IMR-90 (cell line): ENCODE data around the gene R3HDM4. TPM values are rescaled to one million over a fixed set of nuclear protein-coding genes. Genes with fewer than 3 reads are reported as not detected.

Experiments
- ATAC-seq: fragments of 200-7000 bp; cut with Tn5 transposase; 2 replicates; pipeline ENCODE4 v1.9.1; 2020; ENCODE audit warnings: low read depth, mild to moderate bottlenecking, moderate library complexity
- BruUV-seq: library from RNA; stranded (reverse); fragments of 400-500 nt; replicated peaks from 2 replicates; lab custom pipeline; 2021; lab: Mats Ljungman, UMichigan
- CTCF ChIA-PET: fragments of 300-600 bp; formaldehyde crosslinking; extraction: SDS; loops from one replicate; lab custom pipeline; 2021; ENCODE audit warnings: antibody characterized with exemption; lab: Yijun Ruan, JAX
- POLR2A ChIA-PET: fragments of 300-600 bp; sonication (Branson Sonifier 250); formaldehyde crosslinking; loops from one replicate; lab custom pipeline; 2022; ENCODE audit warnings: antibody characterized with exemption; ENCODE audit not compliant: unreplicated experiment; lab: Charles Lee
- DNase-seq: peaks from one replicate; pipeline ENCODE4 v3.0.0; 2013
- H2AFZ ChIP-seq: replicated peaks from 2 replicates; pipeline ENCODE3; 2013; ENCODE audit warnings: low read length, mild to moderate bottlenecking; ENCODE audit not compliant: poor library complexity
- H2AK5ac ChIP-seq: 2 replicates; pipeline ENCODE4 v1.6.1; 2013; ENCODE audit warnings: low read depth, low read length, inconsistent platforms
- H2AK9ac ChIP-seq: replicated peaks from 2 replicates; pipeline ENCODE3; 2013; ENCODE audit warnings: mild to moderate bottlenecking, low read depth, low read length, moderate library complexity; ENCODE audit not compliant: poor library complexity
- H2BK120ac ChIP-seq: 2 replicates; pipeline ENCODE4 v1.6.1; 2013; ENCODE audit warnings: low read depth, low read length, inconsistent platforms
- H2BK15ac ChIP-seq: 3 replicates; pipeline ENCODE4 v1.6.1; 2013; ENCODE audit warnings: low read depth, low read length, inconsistent platforms
- H2BK20ac ChIP-seq: 2 replicates; pipeline ENCODE4 v1.6.1; 2013; ENCODE audit warnings: low read depth, mild to moderate bottlenecking, inconsistent platforms, low read length, moderate library complexity
- H2BK5ac ChIP-seq: 2 replicates; pipeline ENCODE4 v1.6.1; 2013; ENCODE audit warnings: mild to moderate bottlenecking, low read depth, low read length, inconsistent platforms; ENCODE audit not compliant: poor library complexity, severe bottlenecking
- H3K14ac ChIP-seq: replicated peaks from 2 replicates; pipeline ENCODE4 v1.6.1; 2013; ENCODE audit warnings: low read depth, low read length, inconsistent platforms
- H3K18ac ChIP-seq: 2 replicates; pipeline ENCODE4 v1.6.1; 2013; ENCODE audit warnings: low read depth, low read length, control low read depth
- H3K23ac ChIP-seq: 2 replicates; pipeline ENCODE4 v1.6.1; 2013; ENCODE audit warnings: low read depth, low read length, inconsistent platforms
- H3K27ac ChIP-seq: 2 replicates; pipeline ENCODE4 v1.5.1; 2013; ENCODE audit warnings: mild to moderate bottlenecking, control low read depth, low read length; ENCODE audit not compliant: insufficient read depth
- H3K27me3 ChIP-seq: 2 replicates; pipeline ENCODE4 v1.6.1; 2013; ENCODE audit warnings: low read length; ENCODE audit not compliant: control insufficient read depth, insufficient read depth
- H3K36me3 ChIP-seq: 2 replicates; pipeline ENCODE4 v1.6.1; 2013; ENCODE audit warnings: low read length, mixed read lengths; ENCODE audit not compliant: control insufficient read depth, insufficient read depth
- H3K4ac ChIP-seq: 2 replicates; pipeline ENCODE4 v1.6.1; 2013; ENCODE audit warnings: low read depth, low read length, inconsistent platforms
- H3K4me1 ChIP-seq: 2 replicates; pipeline ENCODE4 v1.6.1; 2013; ENCODE audit warnings: low read length, mixed read lengths; ENCODE audit not compliant: control insufficient read depth, insufficient read depth
- H3K4me2 ChIP-seq: 2 replicates; pipeline ENCODE4 v1.6.1; 2013; ENCODE audit warnings: low read depth, mild to moderate bottlenecking, control low read depth, low read length, moderate library complexity
- H3K4me3 ChIP-seq: 2 replicates; pipeline ENCODE4 v1.5.1; 2013; ENCODE audit warnings: low read depth, mild to moderate bottlenecking, control low read depth, low read length, moderate library complexity; ENCODE audit not compliant: insufficient read depth
- H3K56ac ChIP-seq: 2 replicates; pipeline ENCODE4 v1.6.1; 2013; ENCODE audit warnings: low read length, inconsistent platforms; ENCODE audit not compliant: insufficient read depth; ENCODE audit errors: extremely low read depth
- H3K79me1 ChIP-seq, 2 experiments: 2 replicates each; pipeline ENCODE4 v1.6.1; 2013; ENCODE audit warnings: low read length in 2 of 2, inconsistent platforms in 1 of 2, low read depth in 1 of 2
- H3K9ac ChIP-seq: 2 replicates; pipeline ENCODE4 v1.6.1; 2013; ENCODE audit warnings: low read depth, low read length, control low read depth
- H3K9me1 ChIP-seq: 2 replicates; pipeline ENCODE4 v1.6.1; 2013; ENCODE audit warnings: low read length, inconsistent platforms; ENCODE audit not compliant: insufficient read depth
- H3K9me3 ChIP-seq: 2 replicates; pipeline ENCODE4 v1.6.1; 2013; ENCODE audit warnings: low read length; ENCODE audit not compliant: control insufficient read depth, insufficient read depth
- H4K20me1 ChIP-seq: 2 replicates; pipeline ENCODE4 v1.6.1; 2013; ENCODE audit warnings: low read length, inconsistent platforms; ENCODE audit not compliant: insufficient read depth
- H4K5ac ChIP-seq: 2 replicates; pipeline ENCODE4 v1.6.1; 2013; ENCODE audit warnings: mild to moderate bottlenecking, low read depth, low read length, control low read depth
- H4K8ac ChIP-seq, 2 experiments: 2 replicates each; pipeline ENCODE4 v1.6.1; 2013; ENCODE audit warnings: low read depth in 2 of 2, low read length in 2 of 2, control low read depth in 1 of 2, inconsistent platforms in 1 of 2
- H4K91ac ChIP-seq: 2 replicates; pipeline ENCODE4 v1.6.1; 2013; ENCODE audit warnings: low read depth, low read length, inconsistent platforms; ENCODE audit not compliant: insufficient read depth
- BHLHE40 ChIP-seq: fragments of 150-350 bp; IDR thresholded peaks from 2 replicates; pipeline ENCODE4 v1.6.1; 2016; ENCODE audit warnings: mild to moderate bottlenecking, low read depth, low read length
- CEBPB ChIP-seq: IDR thresholded peaks from 2 replicates; pipeline ENCODE4 v1.6.1; 2012; ENCODE audit warnings: low read depth, low read length, improper control_type of control experiment
- CHD1 ChIP-seq: IDR thresholded peaks from 2 replicates; pipeline ENCODE4 v1.6.1; 2012; ENCODE audit warnings: low read depth, low read length, improper control_type of control experiment
- MAFK ChIP-seq: IDR thresholded peaks from 2 replicates; pipeline ENCODE4 v1.6.1; 2012; ENCODE audit warnings: low read depth, low read length, improper control_type of control experiment
- MAZ ChIP-seq: IDR thresholded peaks from 2 replicates; pipeline ENCODE4 v1.6.1; 2012; ENCODE audit warnings: low read depth, mild to moderate bottlenecking, low read length, improper control_type of control experiment, moderate library complexity, borderline replicate concordance
- MXI1 ChIP-seq: IDR thresholded peaks from 2 replicates; pipeline ENCODE4 v1.6.1; 2012; ENCODE audit warnings: low read depth, mild to moderate bottlenecking, low read length, moderate library complexity, borderline replicate concordance
- NFE2L2 ChIP-seq: fragments of 150-350 bp; IDR thresholded peaks from 2 replicates; pipeline ENCODE4 v1.6.1; 2016; ENCODE audit warnings: low read depth, mild to moderate bottlenecking, low read length
- RCOR1 ChIP-seq: IDR thresholded peaks from 2 replicates; pipeline ENCODE4 v1.6.1; 2012; ENCODE audit warnings: mild to moderate bottlenecking, low read length, improper control_type of control experiment; ENCODE audit not compliant: insufficient replicate concordance
- SMC3 ChIP-seq: fragments of 150-350 bp; IDR thresholded peaks from 2 replicates; pipeline ENCODE4 v1.6.1; 2016; ENCODE audit warnings: low read depth, mild to moderate bottlenecking, antibody characterized with exemption, low read length, moderate library complexity
- WGBS, 2 experiments: methylation state at CpG; one replicate each; pipeline versions ENCODE4 v1.1.5 to v1.1.7; 2013; ENCODE audit warnings: missing lambda C conversion rate in 2 of 2; ENCODE audit not compliant: insufficient read length in 1 of 2; ENCODE audit errors: extremely low coverage in 2 of 2; 5-methylcytosine and 5-hydroxymethylcytosine counted together
- dilution Hi-C: fragments of 300-500 bp; cut with HindIII; formaldehyde crosslinking; loops from one replicate; pipeline ENCODE4 v1.14.3; 2018; ENCODE audit warnings: low sequenced_read_pairs; ENCODE audit not compliant: unreplicated experiment
- in situ Hi-C: fragments of 300-500 bp; cut with MboI; formaldehyde crosslinking; loops from 3 replicates; pipeline ENCODE4 v1.14.3; 2019; ENCODE audit warnings: low sequenced_read_pairs, inconsistent platforms, mixed read lengths
- intact Hi-C: fragments of 100-400 bp; cut with micrococcal nuclease; formaldehyde crosslinking; loops from 2 replicates; pipeline ENCODE4 v1.10.0; 2022
- polyA plus RNA-seq, 3 experiments: library from polyadenylated mRNA; depleted of rRNA; stranded (reverse); fragments of >200 nt; gene quantifications; 2 replicates each; pipeline ENCODE4 v1.2.3, GENCODE V29; 2012; ENCODE audit warnings: low replicate concordance in 1 of 3
- total RNA-seq: library from RNA; depleted of rRNA; stranded (reverse); fragments of >200 nt; gene quantifications from 2 replicates; pipeline ENCODE4 v1.2.3, GENCODE V29; 2012
- TF ChIP-seq, protein P1 (sequence below): conservative IDR thresholded peaks from 2 replicates; pipeline ENCODE4 v1.5.1; 2012; ENCODE audit warnings: mild to moderate bottlenecking, low read depth, low read length, improper control_type of control experiment
- TF ChIP-seq, protein P2 (sequence below): fragments of 150-350 bp; IDR thresholded peaks from 2 replicates; pipeline ENCODE4 v1.6.1; 2017; ENCODE audit warnings: mild to moderate bottlenecking, antibody characterized with exemption, low read length, low read depth

R3HDM4 gene
- total and polyA plus RNA-seq, 2 of the 4 experiments (the other 2 are of a cell fraction), result 9.0 to 51.5 TPM

DNA sequence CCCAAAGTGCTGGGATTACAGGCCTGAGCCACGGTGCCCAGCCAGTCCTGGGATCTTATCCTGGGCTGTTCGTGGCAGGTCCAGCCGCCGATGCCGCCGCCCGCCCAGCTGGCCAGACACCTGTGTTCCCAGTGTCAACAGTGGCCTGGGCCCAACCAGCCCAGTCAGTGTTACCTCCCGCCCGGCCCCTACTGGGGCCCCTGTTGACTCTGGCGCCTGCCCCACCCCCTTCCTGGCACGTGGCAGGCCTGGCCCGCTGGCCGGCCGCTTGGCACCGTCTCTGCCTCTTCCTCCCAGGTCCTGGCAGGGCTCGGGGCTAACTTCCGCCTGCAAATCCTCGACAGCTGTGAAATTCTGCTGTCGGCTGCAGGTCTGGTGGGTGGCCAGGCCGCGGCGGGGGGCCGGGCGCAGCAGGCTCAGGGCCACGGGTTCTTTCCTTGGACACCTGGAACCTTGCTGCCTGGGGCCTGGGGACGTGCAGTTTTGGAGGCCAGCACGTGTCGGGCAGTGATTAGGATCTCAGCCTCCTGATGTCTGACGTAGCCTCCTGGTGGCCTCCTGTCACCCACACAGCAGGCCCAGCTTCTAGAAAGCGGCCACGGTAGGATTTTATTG is 22.0 kb upstream of the R3HDM4 start (continued):
- TF ChIP-seq CEBPB (no peak), CHD1 (no peak)

DNA sequence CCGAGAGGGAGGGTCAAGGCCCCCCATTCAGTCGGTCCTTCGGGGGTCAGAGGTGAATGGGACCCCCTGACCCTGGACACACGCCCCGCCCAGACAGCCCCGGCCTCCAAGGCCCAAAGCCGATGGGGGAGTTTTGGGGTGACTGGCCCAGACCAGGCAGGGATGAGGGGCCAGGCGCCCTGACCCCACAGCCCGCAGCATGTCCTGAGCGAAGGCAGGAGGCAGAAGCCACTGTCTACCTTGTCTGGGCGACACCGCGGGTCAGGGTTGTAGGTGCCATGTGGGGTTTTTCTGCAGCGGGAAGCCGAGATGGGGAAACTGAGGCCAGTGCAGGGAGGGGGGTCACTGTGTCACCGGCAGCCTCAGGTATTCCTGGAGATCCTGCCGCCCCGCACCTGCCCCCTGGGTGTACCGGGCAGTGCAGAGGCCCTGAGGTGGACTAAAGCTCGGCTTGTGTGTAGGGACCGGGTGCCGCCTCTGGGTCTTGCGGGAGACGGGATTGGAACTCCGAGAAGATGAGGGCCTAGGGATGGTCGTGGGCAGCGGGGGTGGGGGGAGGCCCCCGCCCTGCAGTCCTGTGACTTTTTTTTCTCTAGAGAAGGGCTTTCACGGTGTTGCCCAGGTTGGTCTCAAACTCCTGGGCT is 21.3 kb upstream of the R3HDM4 start:
- 77% methylated on average over 23 of the region's 29 CpGs; no CpG with 5 or more reads in 1 of the 2 experiments for WGBS, 2 experiments
- Histone ChIP-seq H3K4ac (peak overlapping the region; percentile 98), H2AFZ (peak overlapping the region; percentile 36), H3K23ac (0 out of 2 replicates have a peak overlapping the region, but pooled peaks have one; percentile 31), H2BK20ac (0 out of 2 replicates have a peak overlapping the region, but pooled peaks have one; percentile 25), H4K5ac (peak overlapping the region; percentile 95), H3K36me3 (peaks cover 54% of the 10 kb centered on the region), H2BK15ac (peak overlapping the region; percentile 93; the same call in 1 of the 3 replicates), H2AK9ac (peak overlapping the region; percentile 99), H3K4me1 (peaks cover 28% of the 10 kb centered on the region), H2BK120ac (peak overlapping the region; percentile 97; the same call in 1 of the 2 replicates), H4K20me1 (peaks cover 35% of the 10 kb centered on the region), H3K56ac (peak overlapping the region; percentile 50; the same call in 1 of the 2 replicates), H3K9me3 (no peaks in the 10 kb centered on the region), H3K9me1 (peaks cover 6% of the 10 kb centered on the region; the same call in 1 of the 2 replicates), H4K8ac (peak overlapping the region; percentile 88 to 98; a peak in 3 of 4 replicates), H3K4me2 (no peak overlapping the region; the same call in 1 of the 2 replicates), H2AK5ac (peak overlapping the region; percentile 99), H2BK5ac (peak overlapping the region; percentile 98), H4K91ac (peak overlapping the region; percentile 98), H3K14ac (peak overlapping the region; percentile 97), H3K27me3 (no peaks in the 10 kb centered on the region), H3K79me1 (peaks cover 26 to 59% of the 10 kb centered on the region in 2 experiments), H3K9ac (peak overlapping the region; percentile 7; the same call in 1 of the 2 replicates), H3K27ac (peak overlapping the region; percentile 97), H3K18ac (peak overlapping the region; percentile 94), H3K4me3 (no peak overlapping the region)
- dilution Hi-C loops (no loop called here), intact Hi-C loops (no loop called here), in situ Hi-C loops (no loop called here)
- CTCF ChIA-PET, result no interaction called here
- ATAC-seq (no peak), DNase-seq (no peak)
- no TSS peak for BruUV-seq
- POLR2A ChIA-PET, result no interaction called here
- TF ChIP-seq NFE2L2 (no peak), MAFK (no peak), MAZ (no peak), BHLHE40 (no peak), CHD1 (no peak), CEBPB (no peak), MXI1 (no peak), RCOR1 (no peak), SMC3 (no peak)
- TF ChIP-seq, protein P1, sequence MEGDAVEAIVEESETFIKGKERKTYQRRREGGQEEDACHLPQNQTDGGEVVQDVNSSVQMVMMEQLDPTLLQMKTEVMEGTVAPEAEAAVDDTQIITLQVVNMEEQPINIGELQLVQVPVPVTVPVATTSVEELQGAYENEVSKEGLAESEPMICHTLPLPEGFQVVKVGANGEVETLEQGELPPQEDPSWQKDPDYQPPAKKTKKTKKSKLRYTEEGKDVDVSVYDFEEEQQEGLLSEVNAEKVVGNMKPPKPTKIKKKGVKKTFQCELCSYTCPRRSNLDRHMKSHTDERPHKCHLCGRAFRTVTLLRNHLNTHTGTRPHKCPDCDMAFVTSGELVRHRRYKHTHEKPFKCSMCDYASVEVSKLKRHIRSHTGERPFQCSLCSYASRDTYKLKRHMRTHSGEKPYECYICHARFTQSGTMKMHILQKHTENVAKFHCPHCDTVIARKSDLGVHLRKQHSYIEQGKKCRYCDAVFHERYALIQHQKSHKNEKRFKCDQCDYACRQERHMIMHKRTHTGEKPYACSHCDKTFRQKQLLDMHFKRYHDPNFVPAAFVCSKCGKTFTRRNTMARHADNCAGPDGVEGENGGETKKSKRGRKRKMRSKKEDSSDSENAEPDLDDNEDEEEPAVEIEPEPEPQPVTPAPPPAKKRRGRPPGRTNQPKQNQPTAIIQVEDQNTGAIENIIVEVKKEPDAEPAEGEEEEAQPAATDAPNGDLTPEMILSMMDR, result no peak
- TF ChIP-seq, protein P2, sequence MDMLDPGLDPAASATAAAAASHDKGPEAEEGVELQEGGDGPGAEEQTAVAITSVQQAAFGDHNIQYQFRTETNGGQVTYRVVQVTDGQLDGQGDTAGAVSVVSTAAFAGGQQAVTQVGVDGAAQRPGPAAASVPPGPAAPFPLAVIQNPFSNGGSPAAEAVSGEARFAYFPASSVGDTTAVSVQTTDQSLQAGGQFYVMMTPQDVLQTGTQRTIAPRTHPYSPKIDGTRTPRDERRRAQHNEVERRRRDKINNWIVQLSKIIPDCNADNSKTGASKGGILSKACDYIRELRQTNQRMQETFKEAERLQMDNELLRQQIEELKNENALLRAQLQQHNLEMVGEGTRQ, result no peak
